GM23338 (cell line): ENCODE results near the gene CCDC175.

Source experiments
- CREB1 ChIP-seq: fragments of 250-450 bp; sonication (Bioruptor Pico); IDR thresholded peaks from 2 replicates; pipeline ENCODE4 v1.5.0; 2020; ENCODE audit warnings: low read depth, mild to moderate bottlenecking, moderate library complexity
- EZH2 ChIP-seq: fragments of 200-600 bp; sonication (generic); IDR thresholded peaks from one replicate; pipeline ENCODE4 v1.8.0; 2017; ENCODE audit warnings: antibody characterized with exemption, mild to moderate bottlenecking, low read depth; ENCODE audit not compliant: unreplicated experiment
- EZH2phosphoT487 ChIP-seq: fragments of 200-600 bp; sonication (generic); IDR thresholded peaks from one replicate; pipeline ENCODE4 v1.8.1; 2018; ENCODE audit warnings: antibody characterized with exemption; ENCODE audit not compliant: unreplicated experiment
- JUNB ChIP-seq: IDR thresholded peaks from one replicate; pipeline ENCODE4 v1.6.1; 2016; ENCODE audit warnings: antibody characterized with exemption; ENCODE audit not compliant: unreplicated experiment
- POLR2AphosphoS5 ChIP-seq: IDR thresholded peaks from 2 replicates; pipeline ENCODE4 v1.6.1; 2016; ENCODE audit warnings: antibody characterized with exemption, low read depth
- ZNF114 ChIP-seq: fragments of 250-450 bp; sonication (Bioruptor Pico); IDR thresholded peaks from 2 replicates; pipeline ENCODE4 v1.5.0; 2020; ENCODE audit warnings: mild to moderate bottlenecking, moderate library complexity
- ZNF331 ChIP-seq: fragments of 250-450 bp; sonication (Bioruptor Pico); IDR thresholded peaks from 2 replicates; pipeline ENCODE4 v1.5.0; 2020; ENCODE audit warnings: low read depth, mild to moderate bottlenecking, moderate library complexity
- TF ChIP-seq, protein P1 (sequence below), 2 experiments: fragments of 200-600 bp in 1 of 2; sonication (generic) in 1 of 2; conservative IDR thresholded peaks; 2 replicates each; pipeline versions ENCODE4 v1.5.1 to v1.6.1; 2016 to 2017; ENCODE audit warnings: antibody characterized with exemption in 2 of 2, low read depth in 2 of 2, mild to moderate bottlenecking in 2 of 2, moderate library complexity in 1 of 2
- TF ChIP-seq, protein P2 (sequence below): IDR thresholded peaks from one replicate; pipeline ENCODE4 v1.6.1; 2018; ENCODE audit warnings: antibody characterized with exemption; ENCODE audit not compliant: unreplicated experiment

DNA sequence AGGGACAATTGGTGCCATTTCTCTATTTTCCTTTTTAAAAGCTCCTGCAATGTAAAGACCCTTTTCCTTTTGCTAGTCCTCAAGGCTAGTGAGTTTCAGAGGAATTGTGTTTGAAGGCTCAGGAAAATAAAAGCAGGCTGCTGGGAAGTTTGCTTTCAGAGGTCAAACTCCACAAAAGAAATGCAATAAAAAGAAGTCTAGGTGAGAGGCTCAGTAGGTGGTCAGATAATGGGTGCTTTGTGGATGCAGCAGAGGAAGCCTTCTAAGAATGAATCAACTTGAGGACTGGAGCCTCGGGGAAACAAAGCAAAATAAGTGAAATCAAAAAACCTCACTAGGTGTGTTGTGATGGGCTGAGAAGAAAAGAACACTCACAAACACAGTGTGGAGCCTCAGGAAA lies 10.3 kb downstream of the CCDC175 start:
- no peak for TF ChIP-seq JUNB
- TF ChIP-seq, protein P1, sequence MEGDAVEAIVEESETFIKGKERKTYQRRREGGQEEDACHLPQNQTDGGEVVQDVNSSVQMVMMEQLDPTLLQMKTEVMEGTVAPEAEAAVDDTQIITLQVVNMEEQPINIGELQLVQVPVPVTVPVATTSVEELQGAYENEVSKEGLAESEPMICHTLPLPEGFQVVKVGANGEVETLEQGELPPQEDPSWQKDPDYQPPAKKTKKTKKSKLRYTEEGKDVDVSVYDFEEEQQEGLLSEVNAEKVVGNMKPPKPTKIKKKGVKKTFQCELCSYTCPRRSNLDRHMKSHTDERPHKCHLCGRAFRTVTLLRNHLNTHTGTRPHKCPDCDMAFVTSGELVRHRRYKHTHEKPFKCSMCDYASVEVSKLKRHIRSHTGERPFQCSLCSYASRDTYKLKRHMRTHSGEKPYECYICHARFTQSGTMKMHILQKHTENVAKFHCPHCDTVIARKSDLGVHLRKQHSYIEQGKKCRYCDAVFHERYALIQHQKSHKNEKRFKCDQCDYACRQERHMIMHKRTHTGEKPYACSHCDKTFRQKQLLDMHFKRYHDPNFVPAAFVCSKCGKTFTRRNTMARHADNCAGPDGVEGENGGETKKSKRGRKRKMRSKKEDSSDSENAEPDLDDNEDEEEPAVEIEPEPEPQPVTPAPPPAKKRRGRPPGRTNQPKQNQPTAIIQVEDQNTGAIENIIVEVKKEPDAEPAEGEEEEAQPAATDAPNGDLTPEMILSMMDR (conservative IDR thresholded peaks at IDR 0.05; ENCODE audit: low read depth in 2 of 2): no peak
- TF ChIP-seq, protein P2, sequence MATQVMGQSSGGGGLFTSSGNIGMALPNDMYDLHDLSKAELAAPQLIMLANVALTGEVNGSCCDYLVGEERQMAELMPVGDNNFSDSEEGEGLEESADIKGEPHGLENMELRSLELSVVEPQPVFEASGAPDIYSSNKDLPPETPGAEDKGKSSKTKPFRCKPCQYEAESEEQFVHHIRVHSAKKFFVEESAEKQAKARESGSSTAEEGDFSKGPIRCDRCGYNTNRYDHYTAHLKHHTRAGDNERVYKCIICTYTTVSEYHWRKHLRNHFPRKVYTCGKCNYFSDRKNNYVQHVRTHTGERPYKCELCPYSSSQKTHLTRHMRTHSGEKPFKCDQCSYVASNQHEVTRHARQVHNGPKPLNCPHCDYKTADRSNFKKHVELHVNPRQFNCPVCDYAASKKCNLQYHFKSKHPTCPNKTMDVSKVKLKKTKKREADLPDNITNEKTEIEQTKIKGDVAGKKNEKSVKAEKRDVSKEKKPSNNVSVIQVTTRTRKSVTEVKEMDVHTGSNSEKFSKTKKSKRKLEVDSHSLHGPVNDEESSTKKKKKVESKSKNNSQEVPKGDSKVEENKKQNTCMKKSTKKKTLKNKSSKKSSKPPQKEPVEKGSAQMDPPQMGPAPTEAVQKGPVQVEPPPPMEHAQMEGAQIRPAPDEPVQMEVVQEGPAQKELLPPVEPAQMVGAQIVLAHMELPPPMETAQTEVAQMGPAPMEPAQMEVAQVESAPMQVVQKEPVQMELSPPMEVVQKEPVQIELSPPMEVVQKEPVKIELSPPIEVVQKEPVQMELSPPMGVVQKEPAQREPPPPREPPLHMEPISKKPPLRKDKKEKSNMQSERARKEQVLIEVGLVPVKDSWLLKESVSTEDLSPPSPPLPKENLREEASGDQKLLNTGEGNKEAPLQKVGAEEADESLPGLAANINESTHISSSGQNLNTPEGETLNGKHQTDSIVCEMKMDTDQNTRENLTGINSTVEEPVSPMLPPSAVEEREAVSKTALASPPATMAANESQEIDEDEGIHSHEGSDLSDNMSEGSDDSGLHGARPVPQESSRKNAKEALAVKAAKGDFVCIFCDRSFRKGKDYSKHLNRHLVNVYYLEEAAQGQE: no peak
- TF ChIP-seq EZH2: no peak
- no peak for TF ChIP-seq EZH2phosphoT487
- no peak for TF ChIP-seq POLR2AphosphoS5
- TF ChIP-seq CREB1 (CRISPR knock-in tag): no peak
- no peak for TF ChIP-seq ZNF331 (CRISPR knock-in tag)
- TF ChIP-seq ZNF114 (CRISPR knock-in tag): no peak
